Left ventricle myocardium superior (tissue), 1 donor: Measurements from ENCODE around the gene GCN1. TPM values are rescaled to one million over a fixed set of nuclear protein-coding genes. Genes with fewer than 3 reads are reported as not detected.

ENCODE experiments used
- ATAC-seq: fragments of 200-7000 bp; cut with Tn5 transposase; one replicate; pipeline ENCODE4 v1.9.1; 2020; ENCODE audit warnings: mild to moderate bottlenecking, moderate library complexity
- DNase-seq: peaks from one replicate; pipeline ENCODE4 v3.0.0-alpha.2; 2020
- intact Hi-C: fragments of 100-400 bp; cut with micrococcal nuclease; formaldehyde crosslinking; loops from one replicate; pipeline ENCODE4 v1.11.0; 2022
- total RNA-seq: library from RNA; stranded (reverse); fragmentation: NEBNext Ultra II Directional; extraction: Animal tissue kit (Norgen Biotek cat#: 25700); gene quantifications from one replicate; pipeline ENCODE4 v1.2.1, GENCODE V29; 2021
- donor health status: DM: no; HTN: yes; CAD: no; lungs with severe emphysema.

Gene GCN1
- total RNA-seq, 1 donor from 2014 or later: 33.3 TPM

GRCh38 chr12:120159509-120160237 lies 34.8 kb downstream of the GCN1 start:
- peak; percentile 53 for DNase-seq
- peak; percentile 71 for ATAC-seq
- intact Hi-C loops: no loop called here

GRCh38 chr12:120158351-120158750 lies 36.2 kb downstream of the GCN1 start:
- ATAC-seq (no peak), DNase-seq (no peak)
- intact Hi-C loops: no loop called here

GRCh38 chr12:120157678-120158077 lies 36.8 kb downstream of the GCN1 start:
- no peak for ATAC-seq
- no peak for DNase-seq
- intact Hi-C loops: no loop called here

GRCh38 chr12:120156315-120157259 lies 37.9 kb downstream of the GCN1 start:
- DNase-seq: no peak
- intact Hi-C loops: no loop called here
- no peak for ATAC-seq

GRCh38 chr12:120155072-120155471 lies 39.4 kb downstream of the GCN1 start:
- ATAC-seq: no peak
- DNase-seq: no peak
- intact Hi-C loops: no loop called here

- no peak for ATAC-seq
- intact Hi-C loops: no loop called here
Observed at GRCh38 chr12:120150919-120151525, 43.5 kb downstream of the GCN1 start.

GRCh38 chr12:120148011-120148410 lies 46.5 kb downstream of the GCN1 start:
- DNase-seq (no peak), ATAC-seq (no peak)
- intact Hi-C loops: no loop called here

More at GRCh38 chr12:120150919-120151525, 43.5 kb downstream of the GCN1 start:
- no peak for DNase-seq

- ATAC-seq (no peak), DNase-seq (no peak)
- intact Hi-C loops: no loop called here
Observed at GRCh38 chr12:120145164-120145563, 49.4 kb downstream of the GCN1 start.

- no peak for DNase-seq
- ATAC-seq: no peak
- intact Hi-C loops: no loop called here
Observed at GRCh38 chr12:120144215-120144614, 50.3 kb downstream of the GCN1 start.

GRCh38 chr12:120142231-120142877 lies 52.2 kb downstream of the GCN1 start:
- intact Hi-C loops: no loop called here
- DNase-seq (no peak), ATAC-seq (no peak)

GRCh38 chr12:120141336-120141735 lies 53.2 kb downstream of the GCN1 start:
- ATAC-seq: no peak

GRCh38 chr12:120140603-120141002 lies 53.9 kb downstream of the GCN1 start:
- intact Hi-C loops: no loop called here
- no peak for ATAC-seq
- no peak for DNase-seq

More at GRCh38 chr12:120141336-120141735, 53.2 kb downstream of the GCN1 start:
- intact Hi-C loops: no loop called here
- no peak for DNase-seq

GRCh38 chr12:120139958-120140357 lies 54.6 kb downstream of the GCN1 start:
- intact Hi-C loops: no loop called here
- DNase-seq (no peak), ATAC-seq (no peak)

- intact Hi-C loops: no loop called here
Observed at GRCh38 chr12:120138366-120138765, 56.1 kb downstream of the GCN1 start.

GRCh38 chr12:120137833-120138232 lies 56.7 kb downstream of the GCN1 start:
- ATAC-seq: no peak
- no peak for DNase-seq
- intact Hi-C loops: no loop called here

More at GRCh38 chr12:120138366-120138765, 56.1 kb downstream of the GCN1 start:
- ATAC-seq (no peak), DNase-seq (no peak)

GRCh38 chr12:120136093-120136770 lies 58.3 kb downstream of the GCN1 start:
- no peak for DNase-seq
- no peak for ATAC-seq
- intact Hi-C loops: no loop called here

GRCh38 chr12:120134307-120134980 lies 60.1 kb downstream of the GCN1 start:
- intact Hi-C loops: no loop called here
- DNase-seq: no peak
- ATAC-seq: no peak

- ATAC-seq: peak; percentile 72
- intact Hi-C loops: no loop called here
Observed at GRCh38 chr12:120132863-120133385, 61.6 kb downstream of the GCN1 start.

More at GRCh38 chr12:120132863-120133385, 61.6 kb downstream of the GCN1 start:
- no peak for DNase-seq
